Tibial nerve (tissue), 4 donors: ENCODE results near the gene APH1B.

ENCODE experiments used
- CTCF ChIP-seq, 5 experiments: fragments of 200-600 bp in 3 of 5; fragments of 450-650 bp in 2 of 5; sonication (generic) in 3 of 5; IDR thresholded peaks; one replicate each; pipeline ENCODE4 v1.5.1; 2016 to 2019; ENCODE audit warnings: antibody characterized with exemption in 5 of 5, mild to moderate bottlenecking in 3 of 5, moderate library complexity in 2 of 5
- EP300 ChIP-seq, 2 donors: sonication (generic); formaldehyde crosslinking; IDR thresholded peaks; one replicate each; pipeline ENCODE4 v1.6.1; 2017; ENCODE audit warnings: antibody characterized with exemption in 2 of 2, mild to moderate bottlenecking in 1 of 2
- POLR2A ChIP-seq, 2 donors: fragments of 450-650 bp; IDR thresholded peaks; one replicate each; pipeline ENCODE4 v1.6.1; 2017; ENCODE audit warnings: antibody characterized with exemption in 2 of 2, mild to moderate bottlenecking in 2 of 2, moderate library complexity in 2 of 2

GRCh38 chr15:63322541-63322940 is 45.1 kb downstream of the APH1B start:
- TF ChIP-seq POLR2A (IDR thresholded peaks at IDR 0.05) (no peak), CTCF (IDR thresholded peaks at IDR 0.05) (no peak), EP300 (IDR thresholded peaks at IDR 0.05) (no peak)
